HuH-7 (cell line): ENCODE data around the gene C19orf81.

Experiments
- DNase-seq: peaks from one replicate; pipeline ENCODE4 v3.0.0; 2011; ENCODE audit warnings: low spot score

Gene C19orf81

DNA sequence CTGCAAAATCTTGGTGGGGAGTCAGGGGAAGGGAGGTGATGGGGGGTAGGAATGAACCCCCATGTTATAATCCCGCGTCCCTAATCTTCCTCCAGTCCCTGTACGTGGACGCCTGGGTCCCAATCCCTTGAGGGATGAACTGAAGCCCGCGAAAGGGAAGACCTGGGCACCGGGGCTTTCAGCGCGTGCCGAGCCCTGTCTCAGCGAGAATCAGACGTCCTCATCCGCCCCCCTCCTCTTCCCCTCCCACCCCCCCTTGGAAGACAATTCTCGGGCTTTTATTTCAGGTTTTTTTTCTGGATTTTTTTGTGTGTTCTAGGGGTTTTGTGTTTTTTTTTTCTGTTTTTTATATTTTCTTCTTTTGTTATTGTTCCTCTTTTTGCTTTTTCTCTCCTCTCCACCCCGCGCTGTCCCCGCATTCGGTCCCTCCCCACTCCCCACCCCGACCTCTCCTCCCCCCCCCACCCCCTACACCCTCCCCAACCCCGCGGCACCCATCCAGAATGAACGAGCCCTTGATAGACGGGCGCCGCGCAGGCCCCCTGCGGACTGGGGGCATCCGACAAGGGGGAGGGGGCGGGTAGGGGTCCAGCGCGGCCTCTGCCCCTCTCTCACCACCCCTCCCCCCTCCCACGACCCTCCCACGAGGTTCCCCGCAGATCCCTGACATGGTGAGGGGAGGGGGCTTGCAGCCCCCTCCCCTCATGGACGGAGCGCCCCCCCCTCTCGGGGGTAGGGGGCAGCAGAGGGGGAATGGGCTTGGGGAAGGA is 10.3 kb downstream of the C19orf81 start:
- no peak for DNase-seq

DNA sequence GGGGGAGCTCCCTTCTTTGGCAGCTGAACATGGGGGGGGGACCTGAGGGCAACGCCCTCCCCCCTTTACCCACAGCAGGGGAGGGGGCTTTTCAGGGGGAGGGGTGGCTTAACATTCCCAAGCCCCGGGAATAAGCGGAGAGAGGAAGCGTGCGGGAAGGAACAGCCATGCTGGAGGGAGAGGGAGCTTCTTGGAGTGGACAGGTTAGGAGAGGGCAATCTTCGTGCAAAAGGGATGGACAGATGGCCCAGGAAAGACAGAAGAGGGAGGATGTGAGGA is 10.8 kb downstream of the C19orf81 start:
- DNase-seq = no peak

DNA sequence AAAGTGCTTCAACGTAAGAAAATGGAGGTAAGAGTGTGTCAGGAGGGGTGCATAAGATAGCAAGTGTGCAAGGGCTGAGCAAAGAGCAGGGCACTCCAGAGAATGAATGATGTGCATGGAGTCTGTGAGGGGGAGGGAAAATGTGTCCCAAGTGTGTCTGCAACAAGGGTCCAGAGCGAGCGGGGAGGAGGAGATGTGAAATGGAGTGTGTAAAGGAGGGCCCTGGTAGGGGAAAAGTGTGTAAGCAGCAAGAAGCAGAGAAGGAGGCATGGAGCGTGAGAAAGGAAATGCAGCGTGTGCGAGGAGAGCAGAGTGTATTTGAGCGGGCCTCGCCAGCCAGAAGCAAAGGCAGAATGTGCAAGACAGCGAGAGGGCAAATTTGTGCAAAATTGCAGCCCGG is 11.8 kb downstream of the C19orf81 start:
- DNase-seq = no peak

DNA sequence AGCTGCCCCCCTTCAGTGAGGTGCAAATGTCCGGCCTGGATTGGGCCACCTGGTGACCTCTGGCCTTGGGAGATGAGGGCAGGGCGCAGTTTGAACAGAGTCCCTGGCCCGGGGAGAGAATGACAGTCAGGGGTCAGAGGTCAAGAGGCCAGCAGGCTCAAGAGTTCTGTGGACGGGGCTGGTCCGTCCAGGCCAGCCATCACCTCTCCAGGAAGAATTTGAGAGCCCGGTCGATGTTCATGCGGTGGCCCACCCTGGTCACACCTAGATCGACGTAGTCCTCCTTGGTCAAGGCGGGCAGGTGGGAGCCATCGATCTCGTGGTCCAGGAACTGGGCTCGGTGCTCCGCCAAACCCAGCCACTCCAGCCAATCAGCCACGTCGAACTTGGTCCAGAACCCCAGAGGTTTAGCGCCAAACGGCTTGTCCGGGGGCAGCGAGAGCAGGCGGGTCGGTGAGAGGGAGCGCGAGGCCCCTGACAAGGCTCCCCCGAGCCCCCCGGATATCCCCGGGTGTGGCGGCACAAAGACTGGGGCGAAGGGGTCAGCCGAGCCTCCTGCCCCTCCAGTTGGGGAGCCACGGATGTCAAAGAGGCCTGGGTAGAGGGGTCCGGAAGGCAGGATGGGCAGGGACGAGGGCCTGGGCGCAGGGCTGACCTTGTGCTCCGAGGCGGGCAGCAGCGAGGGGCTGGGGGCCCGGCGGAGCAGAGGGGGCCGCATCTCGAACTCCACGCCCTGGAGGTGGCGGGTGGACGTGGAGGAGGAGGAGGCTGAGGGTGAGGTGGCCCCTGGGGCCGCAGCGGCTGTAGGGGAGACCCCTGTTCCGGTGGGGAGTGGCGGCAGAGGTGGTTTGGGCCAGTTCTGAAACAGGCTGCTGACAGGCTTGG is 12.8 kb downstream of the C19orf81 start:
- DNase-seq = no peak

DNA sequence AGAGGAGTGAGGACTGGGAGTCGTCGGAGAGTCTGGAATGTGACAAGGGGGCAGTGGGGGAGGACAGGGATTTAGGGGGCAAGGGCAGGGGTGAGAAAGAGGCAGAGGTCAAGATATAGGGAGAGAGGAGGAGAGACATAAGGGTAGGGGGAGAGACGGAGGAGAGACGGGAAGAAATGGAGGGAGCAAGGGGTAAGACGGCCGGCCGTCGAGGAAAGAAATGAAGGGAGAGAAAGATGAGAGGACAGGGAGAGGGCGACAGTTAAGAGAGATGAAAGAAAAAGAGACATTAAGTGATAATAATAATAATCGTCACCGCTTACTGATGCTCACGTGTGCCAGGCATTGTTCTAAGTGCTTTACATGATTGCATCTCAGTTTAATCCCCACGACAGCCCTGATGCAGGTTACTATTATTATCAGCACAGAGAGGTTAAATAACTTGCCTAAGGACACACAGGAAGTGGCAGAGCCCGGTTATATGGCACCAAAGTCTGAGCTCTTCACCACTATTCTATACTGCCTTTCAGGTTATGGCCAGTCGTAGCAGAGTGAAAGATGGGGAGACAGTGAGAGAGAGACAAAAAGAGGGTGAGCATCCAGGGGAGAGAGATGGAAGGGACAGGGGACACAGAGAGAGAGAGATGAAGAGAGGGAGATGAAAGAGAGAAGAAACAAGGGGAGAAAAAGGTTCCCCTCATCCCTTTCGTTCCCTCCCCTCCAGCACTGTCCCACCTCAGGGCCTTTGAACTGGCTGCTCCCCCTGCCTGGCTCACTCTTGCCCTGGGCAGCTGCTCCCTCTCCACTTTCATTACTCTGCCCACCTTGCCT is 13.6 kb downstream of the C19orf81 start:
- no peak for DNase-seq

DNA sequence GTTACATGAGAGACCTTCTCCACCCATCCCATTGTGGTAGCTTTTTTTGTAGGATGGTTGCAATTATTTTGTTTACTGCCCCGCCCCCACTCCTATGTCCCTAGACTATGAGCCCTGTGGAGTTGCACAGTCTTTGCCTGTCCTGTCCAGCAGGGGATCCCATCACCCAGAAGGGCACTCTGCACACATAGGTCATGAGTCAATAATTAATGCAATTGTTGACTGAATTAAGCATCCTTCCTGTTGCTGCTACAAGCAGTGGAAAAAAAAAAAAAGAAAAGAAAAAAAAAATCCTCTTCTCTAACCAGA is 14.2 kb downstream of the C19orf81 start:
- peak; percentile 65 for DNase-seq

DNA sequence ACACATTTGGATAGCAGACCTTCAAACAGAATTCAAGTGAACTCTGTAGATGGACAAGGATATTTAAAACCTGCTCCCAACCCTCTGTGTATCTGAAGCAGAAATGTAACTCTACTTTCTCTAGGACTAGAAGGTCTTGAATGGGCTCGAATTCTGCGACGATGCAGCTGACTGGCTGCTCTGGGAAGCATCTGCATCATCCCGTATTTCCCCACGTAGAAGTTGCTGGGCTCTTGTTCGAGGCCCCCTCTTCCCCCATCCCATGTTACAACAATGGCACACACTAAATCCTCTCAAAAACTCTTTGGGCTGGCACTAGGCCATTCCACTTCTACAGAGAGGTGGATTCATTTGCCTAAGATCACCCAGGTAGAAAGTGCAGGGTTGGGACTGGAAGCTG is 15.0 kb downstream of the C19orf81 start:
- no peak for DNase-seq

DNA sequence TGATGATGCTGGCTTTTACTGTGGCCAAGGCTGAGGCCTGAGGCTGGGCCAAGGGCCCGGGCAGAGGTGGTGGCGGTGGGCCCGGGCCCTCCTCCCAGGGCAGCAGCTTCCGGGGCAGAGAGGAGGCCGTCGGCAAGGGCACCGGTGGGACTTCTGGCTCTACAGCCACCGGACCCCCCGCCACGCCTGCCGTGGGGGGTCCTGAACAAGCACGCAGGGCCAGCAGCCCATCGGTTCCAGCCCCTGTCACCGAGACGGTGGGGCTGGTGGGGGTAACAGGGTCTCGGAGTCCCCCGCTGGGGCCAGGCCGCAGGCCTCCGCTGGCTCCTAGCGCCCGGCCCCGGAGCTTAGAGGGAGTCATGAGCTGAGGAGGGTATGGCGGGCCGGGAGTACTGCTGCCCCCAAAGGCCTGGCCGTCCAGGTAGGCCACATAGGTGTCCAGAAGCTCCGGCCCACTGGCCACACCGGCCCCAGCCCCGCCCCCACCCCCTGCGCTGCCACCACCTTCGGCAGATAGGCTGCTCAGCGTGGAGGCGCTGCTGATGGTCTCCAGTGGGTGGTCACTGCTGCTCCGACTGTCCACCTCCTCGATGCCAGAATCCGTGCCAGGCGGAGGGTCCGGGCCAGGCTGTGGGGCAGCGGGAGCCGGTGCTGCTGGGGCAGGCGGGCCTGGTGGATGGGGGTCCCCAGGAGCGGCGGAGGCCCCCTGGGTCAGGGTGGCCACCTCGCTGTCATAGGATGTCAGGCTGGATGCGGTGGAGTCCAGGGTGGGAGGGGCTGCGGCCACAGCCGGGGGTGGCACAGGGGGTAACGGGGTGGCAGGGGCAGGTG is 17.3 kb downstream of the C19orf81 start:
- DNase-seq = no peak

DNA sequence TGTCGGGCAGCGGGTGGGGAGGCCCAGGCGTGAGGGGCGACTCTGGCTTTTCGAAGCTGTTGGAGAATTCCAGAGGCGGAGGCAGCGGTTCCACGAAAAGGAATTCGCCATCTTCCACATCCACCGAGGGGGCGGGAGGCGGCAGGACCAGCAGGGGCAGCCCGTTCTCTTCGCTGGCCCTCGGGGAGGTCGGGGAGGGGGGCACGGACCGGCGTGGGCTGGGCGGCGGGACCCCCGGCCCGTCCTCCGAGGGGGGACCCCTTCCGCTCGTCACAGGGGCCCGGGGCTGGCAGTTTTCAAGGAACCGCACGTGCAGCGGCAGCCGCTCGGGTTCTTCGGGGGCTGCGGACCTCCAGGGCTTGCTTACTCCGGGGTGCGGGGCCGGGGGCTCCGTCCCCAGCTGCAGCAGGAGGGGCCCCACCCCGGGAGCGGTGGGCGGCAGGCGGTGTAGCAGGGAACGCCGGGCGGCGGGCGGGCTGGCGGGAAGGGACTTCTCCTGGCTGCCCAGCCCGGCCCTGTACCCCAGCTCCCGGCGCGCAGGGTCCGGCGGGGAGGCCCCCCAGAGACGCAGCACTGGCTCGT is 18.0 kb downstream of the C19orf81 start:
- no peak for DNase-seq

DNA sequence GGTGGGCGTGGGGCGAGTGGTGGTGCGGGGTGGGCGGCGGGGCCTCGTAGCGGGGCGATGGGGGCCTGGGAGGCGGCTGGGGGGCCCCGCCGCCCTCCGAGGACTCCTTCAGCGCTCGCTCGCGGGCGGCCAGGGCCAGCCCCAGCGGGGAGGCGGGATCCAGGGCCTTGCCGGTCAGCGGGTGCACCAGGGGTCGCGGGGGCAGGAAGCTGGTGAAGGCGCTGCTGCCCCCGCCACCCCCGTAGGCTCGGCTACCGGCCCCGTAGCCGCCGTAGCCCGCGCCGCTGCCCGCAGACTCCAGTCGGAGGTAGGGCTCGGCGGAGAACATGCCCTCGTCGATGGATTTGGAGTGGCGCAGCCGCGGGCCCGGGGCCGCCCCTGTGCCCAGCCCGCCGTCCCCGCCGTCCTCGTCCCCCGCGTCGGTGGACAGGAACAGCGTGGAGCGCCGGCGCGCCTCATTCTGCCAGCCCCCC is 18.6 kb downstream of the C19orf81 start:
- DNase-seq = no peak

DNA sequence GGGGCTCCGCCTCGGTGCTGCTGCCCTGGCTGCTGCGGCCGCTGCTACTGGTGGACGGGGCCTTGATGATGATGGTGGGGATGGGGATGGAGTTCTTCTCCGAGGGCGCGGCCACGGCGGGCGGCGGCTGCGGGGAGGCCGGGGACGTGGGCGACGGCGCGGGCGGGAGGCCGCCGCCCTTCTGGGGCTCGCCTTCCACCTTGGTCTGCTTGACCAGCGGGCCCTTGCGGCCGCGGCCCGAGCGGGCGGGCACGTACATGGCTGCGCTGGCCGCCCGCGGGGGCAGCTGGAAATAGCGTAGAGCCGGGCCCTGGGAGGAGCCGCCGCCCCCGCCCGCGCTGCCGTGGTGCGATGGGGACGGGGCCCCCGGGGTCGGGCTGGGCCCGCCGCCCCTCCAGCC is 19.2 kb downstream of the C19orf81 start:
- DNase-seq = no peak

DNA sequence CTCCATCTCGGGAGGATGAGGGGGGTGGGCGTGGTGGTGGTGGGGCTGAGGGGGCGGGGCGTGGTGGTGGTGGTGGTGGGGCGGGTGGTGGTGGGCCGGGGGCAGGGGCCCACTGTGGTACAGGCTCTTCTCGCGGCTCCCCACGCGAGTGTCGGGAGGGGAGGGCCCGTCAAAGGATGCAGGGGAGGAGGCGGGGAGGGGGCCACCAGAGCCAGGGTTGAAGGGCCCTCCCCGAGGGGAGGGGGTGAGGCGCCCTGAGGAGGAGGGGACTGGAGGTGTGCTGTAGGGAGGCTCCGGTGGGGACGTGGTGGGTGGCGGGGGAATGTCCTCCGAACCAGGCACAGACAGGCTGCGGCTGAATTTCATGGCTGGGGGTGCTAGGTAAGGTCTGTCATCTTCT is 19.6 kb downstream of the C19orf81 start:
- DNase-seq = no peak

DNA sequence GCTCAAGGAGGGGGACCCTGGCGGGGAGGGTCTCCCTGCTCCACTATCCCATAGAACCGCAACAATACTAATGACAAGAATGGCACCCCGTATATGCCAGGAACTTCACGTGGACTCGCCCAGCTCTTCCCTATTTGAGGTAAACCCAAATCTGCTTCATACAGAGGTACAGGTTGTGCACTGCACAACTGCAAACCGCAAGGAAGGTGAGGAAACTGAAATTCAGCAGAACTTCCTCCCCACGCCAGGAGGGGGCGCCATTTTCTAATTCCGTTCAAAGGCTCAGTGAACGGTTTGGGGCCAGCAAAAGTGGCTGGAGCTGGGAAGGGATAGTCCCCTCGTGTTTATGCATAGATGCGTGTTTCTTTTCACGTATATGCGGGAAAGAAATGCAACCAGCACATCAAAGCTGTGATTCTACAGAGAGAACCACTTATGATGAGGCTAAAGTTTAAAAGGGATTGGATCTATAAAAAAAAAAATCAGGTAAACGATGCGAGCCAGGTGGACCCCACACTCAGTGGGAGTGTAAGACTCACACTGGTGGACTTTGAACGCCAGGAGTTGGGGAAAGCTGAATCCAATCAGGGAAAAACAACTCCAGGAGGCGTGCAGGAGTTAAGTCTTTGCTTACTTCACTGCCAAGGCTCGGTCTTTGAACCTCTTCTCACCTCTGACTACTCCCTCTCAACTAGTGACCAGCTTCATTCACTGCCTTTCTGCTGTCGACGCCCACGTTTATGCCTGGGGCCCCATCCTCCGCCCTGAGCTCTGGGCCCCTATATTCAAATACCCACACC is 20.3 kb downstream of the C19orf81 start:
- DNase-seq = peak; percentile 58

DNA sequence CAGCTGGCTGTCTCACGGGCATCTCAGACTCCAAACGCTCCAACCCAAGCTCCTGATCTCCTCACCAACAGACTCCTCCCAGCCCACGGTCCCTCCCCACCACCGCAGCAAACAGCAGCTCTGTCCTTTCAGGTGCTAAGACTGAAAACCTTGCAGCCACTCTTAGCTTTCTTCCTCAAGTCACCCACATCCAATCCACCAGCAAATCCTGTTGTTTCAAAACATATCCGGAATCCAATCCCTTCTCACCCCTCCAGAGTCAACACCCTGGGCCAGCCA is 20.8 kb downstream of the C19orf81 start:
- no peak for DNase-seq

DNA sequence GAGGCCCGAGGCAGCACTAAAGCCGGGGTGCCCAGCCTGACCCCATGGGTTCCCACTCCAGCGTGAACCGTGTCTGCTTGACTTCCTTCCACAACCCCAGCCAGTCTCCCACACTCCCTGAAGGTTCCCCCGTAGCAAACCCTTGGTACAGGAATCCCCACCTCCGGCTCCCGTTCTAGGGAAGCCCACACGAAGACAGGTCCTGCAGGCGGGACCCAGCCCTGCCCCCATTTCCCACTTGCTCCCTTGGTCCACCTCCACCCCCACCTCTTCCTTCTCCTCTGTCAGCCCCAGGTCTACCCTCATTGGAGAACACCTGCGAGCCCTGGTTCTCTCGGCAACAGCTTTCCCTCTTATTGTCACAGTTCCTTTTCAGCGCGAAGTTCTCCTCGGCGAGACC is 23.9 kb downstream of the C19orf81 start:
- DNase-seq = no peak

DNA sequence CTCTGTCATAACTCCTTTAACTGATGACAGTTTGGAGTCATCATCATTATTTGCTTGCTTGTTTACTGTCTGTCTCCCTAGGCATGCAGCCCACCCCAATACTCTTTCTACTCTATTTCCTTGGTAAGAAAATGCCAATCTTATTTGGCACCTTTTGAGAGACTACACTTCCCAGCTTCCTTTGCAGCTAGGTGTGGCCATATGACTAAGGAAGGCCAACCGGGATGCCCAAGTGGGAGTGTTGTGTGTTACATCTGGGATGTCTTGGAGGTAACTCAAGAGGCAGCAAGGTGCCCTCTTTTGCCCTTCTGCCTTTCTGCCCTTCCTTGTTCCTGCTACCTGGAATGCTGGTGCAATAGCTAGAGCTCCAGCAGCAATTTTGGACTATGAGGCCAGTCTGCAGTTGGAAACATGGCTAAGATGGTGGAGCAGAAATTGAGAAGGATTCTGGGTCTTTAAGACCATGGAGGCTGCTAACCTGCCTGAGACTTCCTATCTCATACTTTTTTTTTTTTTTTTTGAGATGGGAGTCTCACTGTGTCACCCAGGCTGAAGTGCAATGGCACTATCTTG is 27.5 kb downstream of the C19orf81 start:
- no peak for DNase-seq

DNA sequence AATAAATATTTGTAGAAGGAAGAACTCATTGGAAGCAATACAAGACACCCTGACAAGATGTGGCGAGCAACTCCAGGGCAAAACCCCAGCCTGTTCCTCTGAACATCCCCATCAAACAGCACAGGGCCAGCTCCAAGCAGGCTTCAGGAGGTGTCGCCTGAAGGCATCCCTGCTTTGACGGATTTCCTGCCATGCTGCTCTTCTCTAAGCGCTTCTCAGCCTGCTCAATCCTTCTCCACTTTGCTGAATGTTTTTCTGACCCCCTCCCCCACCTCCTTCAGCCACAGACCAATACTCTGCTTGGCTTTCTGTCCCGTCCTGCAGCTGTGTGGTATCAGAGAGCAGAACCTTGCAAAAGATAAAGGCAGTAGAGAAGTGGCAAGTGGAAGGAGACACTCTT is 28.4 kb downstream of the C19orf81 start:
- DNase-seq = no peak

DNA sequence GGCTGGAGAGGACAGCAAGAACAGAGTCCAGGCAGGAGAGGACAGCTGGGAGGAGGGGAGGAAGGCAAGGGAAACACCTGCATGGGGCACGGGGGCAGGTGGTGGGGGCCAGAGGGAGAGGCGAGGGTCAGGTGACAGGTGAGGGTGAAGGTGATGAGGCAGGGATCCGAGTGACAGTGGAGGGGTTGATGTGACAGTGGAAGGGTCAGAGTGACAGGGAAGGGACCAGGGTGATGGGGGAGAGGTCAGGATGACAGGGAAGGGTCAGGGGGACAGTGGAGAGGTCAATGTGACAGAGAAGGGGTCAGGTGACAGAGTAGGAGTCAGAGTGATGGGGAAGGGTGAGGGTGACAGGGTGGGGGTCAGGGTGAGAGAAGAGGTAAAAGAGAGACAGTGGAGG is 29.1 kb downstream of the C19orf81 start:
- no peak for DNase-seq

DNA sequence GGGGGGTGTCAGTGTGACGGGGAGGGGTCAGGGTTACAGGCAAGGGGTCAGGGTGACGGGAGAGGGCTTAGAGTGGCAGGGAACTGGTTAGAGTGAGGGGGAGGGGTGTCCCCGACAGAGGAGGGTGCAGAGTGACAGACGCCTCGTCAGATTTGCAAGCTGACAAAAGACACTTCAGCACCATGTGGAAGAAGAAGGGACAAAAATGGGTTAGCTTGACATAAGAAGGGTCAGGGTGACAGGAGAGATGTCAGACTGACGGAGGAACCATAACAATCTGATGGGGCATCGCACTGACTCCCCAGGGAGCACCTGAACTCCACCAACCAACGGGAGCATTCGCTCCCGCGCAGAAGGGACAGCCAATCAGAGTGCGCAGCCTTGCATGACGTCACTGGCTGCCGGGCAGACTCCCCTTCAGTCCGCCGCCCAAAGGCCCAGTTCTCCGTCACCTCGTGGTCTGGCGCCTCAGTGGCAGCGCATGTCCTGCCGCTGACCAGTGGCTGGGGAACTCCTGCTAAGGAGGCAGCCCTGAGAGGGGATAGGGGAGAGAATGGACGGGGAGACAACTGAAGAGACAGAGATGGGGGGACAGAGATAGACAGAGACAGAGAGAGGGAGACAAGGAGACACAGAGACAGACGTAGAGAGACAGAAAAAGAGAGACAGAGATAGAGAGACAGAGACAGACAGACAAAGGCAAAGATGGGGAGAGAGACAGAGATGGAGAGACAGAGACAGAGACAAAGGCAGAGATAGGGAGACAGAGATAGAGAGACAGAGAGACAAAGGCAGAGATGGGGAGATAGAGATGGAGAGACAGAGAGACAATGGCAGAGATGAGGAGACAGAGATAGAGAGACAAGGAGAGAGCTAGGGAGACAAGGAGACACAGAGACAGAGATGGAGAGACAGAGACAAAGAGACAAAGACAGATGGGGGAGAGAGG is 30.2 kb downstream of the C19orf81 start:
- DNase-seq = peak; percentile 56
